ENCODE measurements around the gene MOGAT3. TPM values are rescaled to one million over a fixed set of nuclear protein-coding genes. Genes with fewer than 3 reads are reported as not detected.
A peak's percentile ranks its signal among the peaks of the same experiment; 100 is the strongest.

MOGAT3 gene
- total RNA-seq (2021) (0.81 to 0.92 TPM (median 0.82 TPM) in 3 replicates), Bru-seq, nascent RNA (percentile 23 among the genes with signal in this experiment)
- long read RNA-seq, experiment 1, partial matches to known transcripts: 0 of 1 reads
- long read RNA-seq, experiment 1, other reads (novel, unspliced or antisense): 1 of 1 reads
- long read RNA-seq, experiment 2: 0 reads
- long read RNA-seq, experiment 3: 0 reads

- ATAC-seq (peak; percentile 38), DNase-seq (ENCODE audit: low spot score) (peak; percentile 54)
- Mint-ChIP-seq H3K27me3 (ENCODE audit: low read depth) (peaks cover 16% of the 10 kb centered on the region), H3K36me3 (no peaks in the 10 kb centered on the region), H3K4me3 (peak within 1 kb of the TSS; percentile 72), H3K4me1 (peaks cover 28% of the 10 kb centered on the region), H3K9me3 (no peaks in the 10 kb centered on the region), H3K27ac (peak within 1 kb of the TSS; percentile 76)
- peak; percentile 60 for TF ChIP-seq GABPB1 (CRISPR knock-in tag; IDR thresholded peaks at IDR 0.05)
- TF ChIP-seq ATF6 (CRISPR knock-in tag; IDR thresholded peaks at IDR 0.05): no peak
- 0 out of 2 replicates have a peak, but pooled peaks have one; percentile 5 for TF ChIP-seq ETV6 (CRISPR knock-in tag; IDR thresholded peaks at IDR 0.05)
- TF ChIP-seq FOXP1 (CRISPR knock-in tag; IDR thresholded peaks at IDR 0.05; ENCODE audit: borderline replicate concordance): 0 out of 2 replicates have a peak, but pooled peaks have one; percentile 8
- peak; percentile 80 for TF ChIP-seq ZNF423 (CRISPR knock-in tag; IDR thresholded peaks at IDR 0.05)
- no peak for TF ChIP-seq ATF1 (CRISPR knock-in tag; IDR thresholded peaks at IDR 0.05)
- ChIA-PET CTCF (interaction anchor here (0.6 to 5.3 kb wide), 13 partner anchors 9 to 302 kb away, joined by 3 to 57 read pairs (median 5); partner anchors contain the start of genes FIS1, PLOD3, SERPINE1 and ZNHIT1), POLR2A (interaction anchor here (0.9 to 1.6 kb wide), 3 partner anchors 16 to 29 kb away, joined by 4 to 5 read pairs (median 4); partner anchors contain the start of gene PLOD3)
Observed at GRCh38 chr7:101200862-101201599, at the start of gene MOGAT3. Gene MOGAT3 (minus strand): TSS chr7:101201036. CDS start chr7:101200854, 182 bp downstream.

DNA sequence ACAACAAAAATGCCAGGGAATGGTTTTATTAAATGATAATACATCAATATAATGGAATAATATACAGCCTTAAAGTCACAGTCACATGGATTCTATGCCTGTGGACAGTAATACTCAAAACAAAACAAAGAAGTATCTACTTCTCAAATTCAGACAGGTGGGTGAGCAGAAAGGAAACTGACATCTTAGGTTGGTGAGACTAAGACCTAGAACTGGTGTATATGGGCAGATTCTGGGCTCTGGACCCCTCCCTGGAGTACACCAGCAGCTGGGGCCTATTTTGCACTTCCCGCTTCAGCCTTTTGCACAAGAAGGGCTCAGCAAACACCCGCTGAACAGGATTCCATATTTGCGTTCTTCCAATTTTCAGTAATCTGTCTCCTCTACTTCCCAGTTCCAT is 49.5 kb upstream of the MOGAT3 start:
- Mint-ChIP-seq H3K27me3 (ENCODE audit: low read depth) (no peaks in the 10 kb centered on the region; the same call in 1 of the 2 replicates), H3K36me3 (peaks cover 20% of the 10 kb centered on the region), H3K9me3 (no peaks in the 10 kb centered on the region), H3K27ac (no peak overlapping the region), H3K4me3 (peak overlapping the region; percentile 100), H3K4me1 (peaks cover 18% of the 10 kb centered on the region)
- ATAC-seq (no peak), DNase-seq (ENCODE audit: low spot score) (no peak)
- POLR2A ChIA-PET: no interaction called here
- TF ChIP-seq, protein P1, sequence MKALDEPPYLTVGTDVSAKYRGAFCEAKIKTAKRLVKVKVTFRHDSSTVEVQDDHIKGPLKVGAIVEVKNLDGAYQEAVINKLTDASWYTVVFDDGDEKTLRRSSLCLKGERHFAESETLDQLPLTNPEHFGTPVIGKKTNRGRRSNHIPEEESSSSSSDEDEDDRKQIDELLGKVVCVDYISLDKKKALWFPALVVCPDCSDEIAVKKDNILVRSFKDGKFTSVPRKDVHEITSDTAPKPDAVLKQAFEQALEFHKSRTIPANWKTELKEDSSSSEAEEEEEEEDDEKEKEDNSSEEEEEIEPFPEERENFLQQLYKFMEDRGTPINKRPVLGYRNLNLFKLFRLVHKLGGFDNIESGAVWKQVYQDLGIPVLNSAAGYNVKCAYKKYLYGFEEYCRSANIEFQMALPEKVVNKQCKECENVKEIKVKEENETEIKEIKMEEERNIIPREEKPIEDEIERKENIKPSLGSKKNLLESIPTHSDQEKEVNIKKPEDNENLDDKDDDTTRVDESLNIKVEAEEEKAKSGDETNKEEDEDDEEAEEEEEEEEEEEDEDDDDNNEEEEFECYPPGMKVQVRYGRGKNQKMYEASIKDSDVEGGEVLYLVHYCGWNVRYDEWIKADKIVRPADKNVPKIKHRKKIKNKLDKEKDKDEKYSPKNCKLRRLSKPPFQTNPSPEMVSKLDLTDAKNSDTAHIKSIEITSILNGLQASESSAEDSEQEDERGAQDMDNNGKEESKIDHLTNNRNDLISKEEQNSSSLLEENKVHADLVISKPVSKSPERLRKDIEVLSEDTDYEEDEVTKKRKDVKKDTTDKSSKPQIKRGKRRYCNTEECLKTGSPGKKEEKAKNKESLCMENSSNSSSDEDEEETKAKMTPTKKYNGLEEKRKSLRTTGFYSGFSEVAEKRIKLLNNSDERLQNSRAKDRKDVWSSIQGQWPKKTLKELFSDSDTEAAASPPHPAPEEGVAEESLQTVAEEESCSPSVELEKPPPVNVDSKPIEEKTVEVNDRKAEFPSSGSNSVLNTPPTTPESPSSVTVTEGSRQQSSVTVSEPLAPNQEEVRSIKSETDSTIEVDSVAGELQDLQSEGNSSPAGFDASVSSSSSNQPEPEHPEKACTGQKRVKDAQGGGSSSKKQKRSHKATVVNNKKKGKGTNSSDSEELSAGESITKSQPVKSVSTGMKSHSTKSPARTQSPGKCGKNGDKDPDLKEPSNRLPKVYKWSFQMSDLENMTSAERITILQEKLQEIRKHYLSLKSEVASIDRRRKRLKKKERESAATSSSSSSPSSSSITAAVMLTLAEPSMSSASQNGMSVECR (CRISPR knock-in tag; IDR thresholded peaks at IDR 0.05; ENCODE audit: borderline replicate concordance): no peak
- CTCF ChIA-PET: no interaction called here

- ATAC-seq: no peak
- Mint-ChIP-seq H3K27me3 (ENCODE audit: low read depth) (no peaks in the 10 kb centered on the region; the same call in 1 of the 2 replicates), H3K4me1 (peaks cover 28% of the 10 kb centered on the region), H3K4me3 (no peak overlapping the region), H3K27ac (peak overlapping the region; percentile 24), H3K9me3 (no peaks in the 10 kb centered on the region), H3K36me3 (peaks cover 20% of the 10 kb centered on the region)
- ChIA-PET POLR2A (interaction anchor here (0.8 kb wide), 1 partner anchor 11 kb away, joined by 3 read pairs; the partner anchor contains the start of gene CLDN15), CTCF (interaction anchor here (0.9 to 1.2 kb wide), 3 partner anchors 35 to 104 kb away, joined by 4 to 6 read pairs (median 5); no protein-coding TSS in a partner anchor)
- TF ChIP-seq, protein P2, sequence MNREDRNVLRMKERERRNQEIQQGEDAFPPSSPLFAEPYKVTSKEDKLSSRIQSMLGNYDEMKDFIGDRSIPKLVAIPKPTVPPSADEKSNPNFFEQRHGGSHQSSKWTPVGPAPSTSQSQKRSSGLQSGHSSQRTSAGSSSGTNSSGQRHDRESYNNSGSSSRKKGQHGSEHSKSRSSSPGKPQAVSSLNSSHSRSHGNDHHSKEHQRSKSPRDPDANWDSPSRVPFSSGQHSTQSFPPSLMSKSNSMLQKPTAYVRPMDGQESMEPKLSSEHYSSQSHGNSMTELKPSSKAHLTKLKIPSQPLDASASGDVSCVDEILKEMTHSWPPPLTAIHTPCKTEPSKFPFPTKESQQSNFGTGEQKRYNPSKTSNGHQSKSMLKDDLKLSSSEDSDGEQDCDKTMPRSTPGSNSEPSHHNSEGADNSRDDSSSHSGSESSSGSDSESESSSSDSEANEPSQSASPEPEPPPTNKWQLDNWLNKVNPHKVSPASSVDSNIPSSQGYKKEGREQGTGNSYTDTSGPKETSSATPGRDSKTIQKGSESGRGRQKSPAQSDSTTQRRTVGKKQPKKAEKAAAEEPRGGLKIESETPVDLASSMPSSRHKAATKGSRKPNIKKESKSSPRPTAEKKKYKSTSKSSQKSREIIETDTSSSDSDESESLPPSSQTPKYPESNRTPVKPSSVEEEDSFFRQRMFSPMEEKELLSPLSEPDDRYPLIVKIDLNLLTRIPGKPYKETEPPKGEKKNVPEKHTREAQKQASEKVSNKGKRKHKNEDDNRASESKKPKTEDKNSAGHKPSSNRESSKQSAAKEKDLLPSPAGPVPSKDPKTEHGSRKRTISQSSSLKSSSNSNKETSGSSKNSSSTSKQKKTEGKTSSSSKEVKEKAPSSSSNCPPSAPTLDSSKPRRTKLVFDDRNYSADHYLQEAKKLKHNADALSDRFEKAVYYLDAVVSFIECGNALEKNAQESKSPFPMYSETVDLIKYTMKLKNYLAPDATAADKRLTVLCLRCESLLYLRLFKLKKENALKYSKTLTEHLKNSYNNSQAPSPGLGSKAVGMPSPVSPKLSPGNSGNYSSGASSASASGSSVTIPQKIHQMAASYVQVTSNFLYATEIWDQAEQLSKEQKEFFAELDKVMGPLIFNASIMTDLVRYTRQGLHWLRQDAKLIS (CRISPR knock-in tag; IDR thresholded peaks at IDR 0.05; ENCODE audit: borderline replicate concordance): no peak
- TF ChIP-seq GABPB1 (CRISPR knock-in tag; IDR thresholded peaks at IDR 0.05): no peak
- TF ChIP-seq, protein P3, sequence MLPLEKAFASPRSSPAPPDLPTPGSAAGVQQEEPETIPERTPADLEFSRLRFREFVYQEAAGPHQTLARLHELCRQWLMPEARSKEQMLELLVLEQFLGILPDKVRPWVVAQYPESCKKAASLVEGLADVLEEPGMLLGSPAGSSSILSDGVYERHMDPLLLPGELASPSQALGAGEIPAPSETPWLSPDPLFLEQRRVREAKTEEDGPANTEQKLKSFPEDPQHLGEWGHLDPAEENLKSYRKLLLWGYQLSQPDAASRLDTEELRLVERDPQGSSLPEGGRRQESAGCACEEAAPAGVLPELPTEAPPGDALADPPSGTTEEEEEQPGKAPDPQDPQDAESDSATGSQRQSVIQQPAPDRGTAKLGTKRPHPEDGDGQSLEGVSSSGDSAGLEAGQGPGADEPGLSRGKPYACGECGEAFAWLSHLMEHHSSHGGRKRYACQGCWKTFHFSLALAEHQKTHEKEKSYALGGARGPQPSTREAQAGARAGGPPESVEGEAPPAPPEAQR (CRISPR knock-in tag; IDR thresholded peaks at IDR 0.05): no peak
- TF ChIP-seq FOXJ3 (CRISPR knock-in tag; IDR thresholded peaks at IDR 0.05; ENCODE audit: borderline replicate concordance): no peak
- no peak for TF ChIP-seq GTF2I (CRISPR knock-in tag; conservative IDR thresholded peaks at IDR 0.05)
- TF ChIP-seq USF2 (CRISPR knock-in tag; IDR thresholded peaks at IDR 0.05): no peak
- no peak for TF ChIP-seq ATF6 (CRISPR knock-in tag; IDR thresholded peaks at IDR 0.05)
- TF ChIP-seq ELF4 (CRISPR knock-in tag; IDR thresholded peaks at IDR 0.05; ENCODE audit: low read depth): no peak
- no peak for DNase-seq (ENCODE audit: low spot score)
Observed at GRCh38 chr7:101248276-101248675, 47.4 kb upstream of the MOGAT3 start.
